Neural progenitor cell (in vitro differentiated cells): ENCODE measurements around the gene PPA2. TPM values are rescaled to one million over a fixed set of nuclear protein-coding genes. Genes with fewer than 3 reads are reported as not detected.

ENCODE experiments used
- DNase-seq: peaks from one replicate; pipeline ENCODE4 v3.0.0-alpha.2; 2016; ENCODE audit warnings: low spot score
- H2AFZ ChIP-seq: fragments of 200-600 bp; sonication (generic); replicated peaks from 2 replicates; pipeline ENCODE4 v1.6.1; 2016; ENCODE audit warnings: antibody characterized with exemption
- H3F3A ChIP-seq: fragments of 200-600 bp; sonication (generic); 2 replicates; pipeline ENCODE4 v1.6.1; 2016; ENCODE audit warnings: antibody characterized with exemption, low read depth
- H3K27ac ChIP-seq: fragments of 200-600 bp; sonication (generic); 2 replicates; pipeline ENCODE4 v1.5.1; 2016; ENCODE audit warnings: mild to moderate bottlenecking
- H3K27me3 ChIP-seq: fragments of 200-600 bp; sonication (generic); 2 replicates; pipeline ENCODE4 v1.6.1; 2016; ENCODE audit warnings: mild to moderate bottlenecking, moderate library complexity
- H3K36me3 ChIP-seq: fragments of 200-600 bp; sonication (generic); 2 replicates; pipeline ENCODE4 v1.5.1; 2016
- H3K4me1 ChIP-seq: fragments of 200-600 bp; sonication (generic); 2 replicates; pipeline ENCODE4 v1.6.1; 2016; ENCODE audit warnings: mixed run types
- H3K4me2 ChIP-seq: fragments of 200-600 bp; sonication (generic); 2 replicates; pipeline ENCODE4 v1.6.1; 2016
- H3K4me3 ChIP-seq: fragments of 200-600 bp; sonication (generic); 2 replicates; pipeline ENCODE4 v1.5.1; 2016
- H3K79me2 ChIP-seq: fragments of 200-600 bp; sonication (generic); 2 replicates; pipeline ENCODE4 v1.6.1; 2016; ENCODE audit warnings: low read depth
- H3K9ac ChIP-seq: fragments of 200-600 bp; sonication (generic); 2 replicates; pipeline ENCODE4 v1.6.1; 2016
- H3K9me3 ChIP-seq: fragments of 200-600 bp; sonication (generic); 2 replicates; pipeline ENCODE4 v1.5.1; 2016; ENCODE audit warnings: low read depth
- H4K20me1 ChIP-seq: fragments of 200-600 bp; sonication (generic); 2 replicates; pipeline ENCODE4 v1.6.1; 2016; ENCODE audit warnings: low read depth
- H3K27ac Mint-ChIP-seq: 3 replicates; pipeline ENCODE4 v1.8.0; 2021; ENCODE audit warnings: mixed read lengths
- H3K27me3 Mint-ChIP-seq: 2 replicates; pipeline ENCODE4 v1.8.0; 2022; ENCODE audit warnings: low read depth, mild to moderate bottlenecking, inconsistent platforms, moderate library complexity, mixed read lengths; ENCODE audit not compliant: insufficient read depth
- H3K36me3 Mint-ChIP-seq: 3 replicates; pipeline ENCODE4 v1.8.0; 2021; ENCODE audit warnings: mixed read lengths
- H3K4me1 Mint-ChIP-seq: 3 replicates; pipeline ENCODE4 v1.8.0; 2021; ENCODE audit warnings: mixed read lengths
- H3K4me3 Mint-ChIP-seq: 3 replicates; pipeline ENCODE4 v1.8.0; 2021; ENCODE audit warnings: mild to moderate bottlenecking, moderate library complexity, mixed read lengths
- H3K9me3 Mint-ChIP-seq: 3 replicates; pipeline ENCODE4 v1.8.0; 2020; ENCODE audit warnings: mixed read lengths
- EZH2 ChIP-seq: fragments of 200-600 bp; sonication (generic); IDR thresholded peaks from 2 replicates; pipeline ENCODE4 v1.6.1; 2017; ENCODE audit warnings: antibody characterized with exemption, mild to moderate bottlenecking, moderate library complexity
- EZH2phosphoT487 ChIP-seq: fragments of 200-600 bp; sonication (generic); IDR thresholded peaks from 2 replicates; pipeline ENCODE4 v1.6.1; 2017; ENCODE audit warnings: antibody characterized with exemption
- total RNA-seq: library from RNA; depleted of rRNA; stranded (reverse); fragments of >200 nt; gene quantifications from 2 replicates; pipeline ENCODE4 v1.2.3, GENCODE V29; 2015; ENCODE audit warnings: low replicate concordance
- TF ChIP-seq, protein P1 (sequence below): fragments of 200-600 bp; sonication (generic); IDR thresholded peaks from 2 replicates; pipeline ENCODE4 v1.5.1; 2017; ENCODE audit warnings: antibody characterized with exemption, mild to moderate bottlenecking

PPA2 gene
- total RNA-seq, 1 donor from 2014 or later, result 237 TPM

DNA sequence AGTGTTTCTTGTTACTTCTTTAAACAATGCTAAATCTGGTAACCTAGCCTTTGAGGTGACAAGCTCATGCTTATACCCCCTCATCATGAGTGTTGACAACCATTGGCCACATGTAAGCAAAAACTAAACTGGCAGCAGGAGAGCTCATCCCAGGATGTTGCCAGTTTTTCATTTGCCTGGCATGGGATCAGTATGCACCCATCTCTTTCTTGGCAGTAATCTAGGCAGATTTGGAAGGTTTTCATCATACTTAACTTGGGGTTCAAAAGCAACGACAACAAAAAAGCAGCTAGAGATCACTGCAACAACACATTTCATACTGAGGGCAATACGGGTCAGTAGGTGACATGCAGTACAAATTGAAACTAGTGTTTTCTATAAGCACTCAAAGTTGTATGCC lies 122.0 kb downstream of the PPA2 start:
- Histone ChIP-seq H3K9ac (no peak overlapping the region), H3K79me2 (no peaks in the 10 kb centered on the region), H3K27ac (no peak overlapping the region), H3K27me3 (no peaks in the 10 kb centered on the region), H3K36me3 (no peaks in the 10 kb centered on the region), H3K4me2 (no peak overlapping the region), H2AFZ (no peak overlapping the region), H3K4me1 (no peaks in the 10 kb centered on the region), H3K4me3 (no peak overlapping the region), H3F3A (no peaks in the 10 kb centered on the region), H4K20me1 (no peaks in the 10 kb centered on the region), H3K9me3 (no peaks in the 10 kb centered on the region)
- DNase-seq, result no peak
- Mint-ChIP-seq H3K27ac (no peak overlapping the region), H3K27me3 (peaks cover 2% of the 10 kb centered on the region), H3K4me3 (no peak overlapping the region), H3K9me3 (no peaks in the 10 kb centered on the region), H3K4me1 (no peaks in the 10 kb centered on the region), H3K36me3 (peaks cover 2% of the 10 kb centered on the region)
- TF ChIP-seq EZH2 (no peak), EZH2phosphoT487 (no peak)
- TF ChIP-seq, protein P1, sequence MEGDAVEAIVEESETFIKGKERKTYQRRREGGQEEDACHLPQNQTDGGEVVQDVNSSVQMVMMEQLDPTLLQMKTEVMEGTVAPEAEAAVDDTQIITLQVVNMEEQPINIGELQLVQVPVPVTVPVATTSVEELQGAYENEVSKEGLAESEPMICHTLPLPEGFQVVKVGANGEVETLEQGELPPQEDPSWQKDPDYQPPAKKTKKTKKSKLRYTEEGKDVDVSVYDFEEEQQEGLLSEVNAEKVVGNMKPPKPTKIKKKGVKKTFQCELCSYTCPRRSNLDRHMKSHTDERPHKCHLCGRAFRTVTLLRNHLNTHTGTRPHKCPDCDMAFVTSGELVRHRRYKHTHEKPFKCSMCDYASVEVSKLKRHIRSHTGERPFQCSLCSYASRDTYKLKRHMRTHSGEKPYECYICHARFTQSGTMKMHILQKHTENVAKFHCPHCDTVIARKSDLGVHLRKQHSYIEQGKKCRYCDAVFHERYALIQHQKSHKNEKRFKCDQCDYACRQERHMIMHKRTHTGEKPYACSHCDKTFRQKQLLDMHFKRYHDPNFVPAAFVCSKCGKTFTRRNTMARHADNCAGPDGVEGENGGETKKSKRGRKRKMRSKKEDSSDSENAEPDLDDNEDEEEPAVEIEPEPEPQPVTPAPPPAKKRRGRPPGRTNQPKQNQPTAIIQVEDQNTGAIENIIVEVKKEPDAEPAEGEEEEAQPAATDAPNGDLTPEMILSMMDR, result no peak

DNA sequence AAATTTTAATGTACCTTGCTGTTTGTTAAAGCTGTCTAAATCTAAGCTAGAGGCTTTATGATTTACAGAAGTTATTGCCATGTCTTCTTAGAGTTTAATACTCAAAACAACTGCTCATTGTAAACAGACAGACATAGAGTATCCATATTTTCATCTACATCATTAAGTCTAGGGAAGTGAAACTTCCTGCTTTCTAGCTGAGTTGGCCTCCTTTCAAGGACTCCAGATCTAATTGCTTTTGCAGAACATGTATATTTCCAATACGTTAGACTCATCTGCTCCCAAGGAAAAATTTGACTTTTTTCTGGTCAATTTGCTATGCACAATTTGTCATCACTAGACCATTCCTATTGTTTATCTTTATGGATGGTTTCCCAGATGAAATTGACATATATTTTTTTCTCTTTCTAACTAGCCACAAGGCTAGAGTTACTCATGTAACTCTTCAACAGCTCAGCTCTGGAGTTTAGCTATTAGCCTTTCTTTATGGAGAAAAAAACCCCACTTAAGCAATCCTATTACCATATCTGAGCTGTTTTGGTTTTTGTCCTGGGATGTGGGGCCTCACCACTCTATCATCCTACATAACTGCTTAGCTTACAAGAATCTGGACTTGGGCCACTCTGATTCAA lies 122.9 kb downstream of the PPA2 start:
- H3K4me1 Mint-ChIP-seq, result no peaks in the 10 kb centered on the region
- no peaks in the 10 kb centered on the region for H3K9me3 ChIP-seq
- DNase-seq, result no peak

DNA sequence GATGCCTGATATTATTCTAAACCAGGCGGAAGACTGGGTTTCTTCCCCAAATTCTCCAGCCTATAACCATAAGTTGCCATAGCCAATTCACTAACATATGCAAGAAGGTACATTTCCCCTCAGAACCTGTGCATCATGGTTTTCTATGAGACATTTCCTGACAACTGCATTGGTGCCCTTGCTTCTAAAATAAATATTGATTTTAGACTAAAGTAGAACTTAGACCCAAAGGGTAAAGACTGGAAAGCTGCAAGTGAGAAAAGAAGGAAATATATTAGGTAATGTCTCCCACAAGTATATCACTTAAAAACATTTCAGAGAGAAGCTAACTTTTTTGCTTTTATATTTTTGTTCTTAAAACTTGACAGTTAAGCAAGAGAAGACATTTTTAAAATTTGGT lies 125.1 kb downstream of the PPA2 start:
- H3K27me3 ChIP-seq, result no peaks in the 10 kb centered on the region
- TF ChIP-seq, protein P1, result no peak
- TF ChIP-seq EZH2 (no peak), EZH2phosphoT487 (no peak)
- H2AFZ ChIP-seq, result no peak overlapping the region
- H3K36me3 ChIP-seq, result no peaks in the 10 kb centered on the region
- H3K9me3 ChIP-seq, result no peaks in the 10 kb centered on the region
- no peaks in the 10 kb centered on the region for H3K79me2 ChIP-seq
- H3K4me3 ChIP-seq, result no peak overlapping the region
- H3K4me2 ChIP-seq, result no peak overlapping the region
- Mint-ChIP-seq H3K27me3 (no peaks in the 10 kb centered on the region), H3K36me3 (no peaks in the 10 kb centered on the region), H3K4me1 (peaks cover 2% of the 10 kb centered on the region), H3K27ac (no peak overlapping the region), H3K4me3 (no peak overlapping the region), H3K9me3 (no peaks in the 10 kb centered on the region)
- DNase-seq, result no peak
- no peak overlapping the region for H3K9ac ChIP-seq
- no peaks in the 10 kb centered on the region for H3K4me1 ChIP-seq
- H4K20me1 ChIP-seq, result no peaks in the 10 kb centered on the region
- H3K27ac ChIP-seq, result no peak overlapping the region
- no peaks in the 10 kb centered on the region for H3F3A ChIP-seq

More for the DNA sequence above, 122.9 kb downstream of the PPA2 start:
- Histone ChIP-seq H3K36me3 (no peaks in the 10 kb centered on the region), H3K9ac (no peak overlapping the region), H3K4me2 (no peak overlapping the region), H3K79me2 (no peaks in the 10 kb centered on the region), H3K4me3 (no peak overlapping the region), H3K27me3 (no peaks in the 10 kb centered on the region), H4K20me1 (no peaks in the 10 kb centered on the region), H2AFZ (no peak overlapping the region), H3K27ac (no peak overlapping the region), H3K4me1 (no peaks in the 10 kb centered on the region), H3F3A (no peaks in the 10 kb centered on the region)
- Mint-ChIP-seq H3K36me3 (peaks cover 2% of the 10 kb centered on the region), H3K27ac (no peak overlapping the region), H3K4me3 (no peak overlapping the region), H3K27me3 (peaks cover 2% of the 10 kb centered on the region), H3K9me3 (no peaks in the 10 kb centered on the region)
- TF ChIP-seq, protein P1, result no peak
